SK-N-SH (cell line): ENCODE results near the gene SLC38A6. TPM values are rescaled to one million over a fixed set of nuclear protein-coding genes. Genes with fewer than 3 reads are reported as not detected.

ENCODE experiments used
- CTCF ChIA-PET: fragments of 300-600, 350-600 bp; formaldehyde crosslinking; extraction: SDS; loops from one replicate; lab custom pipeline; 2021; lab: Yijun Ruan, JAX
- POLR2A ChIA-PET: fragments of 350-600 bp; sonication (Branson Sonifier 250); formaldehyde crosslinking; extraction: SDS; loops from one replicate; lab custom pipeline; 2020; ENCODE audit warnings: antibody characterized with exemption, inconsistent platforms; lab: Yijun Ruan, JAX
- DNase-seq: peaks from one replicate; pipeline ENCODE4 v3.0.0; 2012
- H2AFZ ChIP-seq: fragments of 200-600 bp; sonication (generic); 2 replicates; pipeline ENCODE4 v1.8.1; 2016; ENCODE audit warnings: antibody characterized with exemption, mild to moderate bottlenecking, low read depth
- H3F3A ChIP-seq: fragments of 200-600 bp; sonication (generic); replicated peaks from 2 replicates; pipeline ENCODE3; 2016; ENCODE audit warnings: antibody characterized with exemption, mild to moderate bottlenecking; ENCODE audit not compliant: insufficient read depth
- H3K27ac ChIP-seq, 2 experiments: fragments of 200-500 bp in 1 of 2; fragments of 200-600 bp in 1 of 2; sonication (Bioruptor generic) in 1 of 2; sonication (generic), shearing (Covaris generic) in 1 of 2; 2 replicates each; pipeline versions ENCODE4 v1.5.1 to v1.6.1; 2014 to 2016; ENCODE audit warnings: low read depth in 2 of 2, inconsistent platforms in 1 of 2, low read length in 1 of 2, mild to moderate bottlenecking in 1 of 2, mixed read lengths in 1 of 2
- H3K27me3 ChIP-seq: fragments of 200-600 bp; sonication (generic), shearing (Covaris generic); 2 replicates; pipeline ENCODE4 v1.6.1; 2016; ENCODE audit warnings: mixed run types; ENCODE audit not compliant: insufficient read depth
- H3K36me3 ChIP-seq, 2 experiments: fragments of 200-500 bp in 1 of 2; fragments of 200-600 bp in 1 of 2; sonication (Bioruptor generic) in 1 of 2; sonication (generic) in 1 of 2; replicated peaks in 1 of 2; 2 replicates each; pipeline versions ENCODE3 to v1.5.1; 2014 to 2016; ENCODE audit warnings: low read length in 1 of 2, mild to moderate bottlenecking in 1 of 2; ENCODE audit not compliant: insufficient read depth in 2 of 2, control insufficient read depth in 1 of 2
- H3K4me1 ChIP-seq, 2 experiments: fragments of 200-500 bp in 1 of 2; fragments of 200-600 bp in 1 of 2; sonication (Bioruptor generic) in 1 of 2; sonication (generic), shearing (Covaris generic) in 1 of 2; 2 replicates each; pipeline versions ENCODE4 v1.5.1 to v1.6.1; 2014 to 2016; ENCODE audit warnings: low read depth in 1 of 2, low read length in 1 of 2, mixed run types in 1 of 2; ENCODE audit not compliant: insufficient read depth in 2 of 2, control insufficient read depth in 1 of 2
- H3K4me2 ChIP-seq: fragments of 200-600 bp; sonication (generic), shearing (Covaris generic); 2 replicates; pipeline ENCODE4 v1.6.1; 2017; ENCODE audit warnings: mixed run types
- H3K4me3 ChIP-seq, 2 experiments: fragments of 200-500 bp in 1 of 2; fragments of 200-600 bp in 1 of 2; sonication (Bioruptor generic) in 1 of 2; sonication (generic), shearing (Covaris generic) in 1 of 2; 2 replicates each; pipeline versions ENCODE4 v1.5.1 to v1.8.1; 2014 to 2016; ENCODE audit warnings: low read depth in 2 of 2, inconsistent platforms in 1 of 2, low read length in 1 of 2, mild to moderate bottlenecking in 1 of 2, mixed read lengths in 1 of 2, moderate library complexity in 1 of 2
- H3K79me2 ChIP-seq: fragments of 200-600 bp; sonication (generic); 2 replicates; pipeline ENCODE4 v1.8.1; 2017; ENCODE audit warnings: mild to moderate bottlenecking; ENCODE audit not compliant: insufficient read depth
- H3K9ac ChIP-seq: fragments of 200-600 bp; sonication (generic); 2 replicates; pipeline ENCODE4 v1.6.1; 2017; ENCODE audit warnings: mixed run types
- H3K9me2 ChIP-seq: fragments of 200-600 bp; sonication (generic); 2 replicates; pipeline ENCODE4 v1.6.1; 2017; ENCODE audit warnings: mixed run types
- H3K9me3 ChIP-seq: fragments of 200-600 bp; sonication (generic); 2 replicates; pipeline ENCODE4 v1.6.1; 2017; ENCODE audit warnings: mixed run types, mild to moderate bottlenecking, moderate library complexity
- H4K20me1 ChIP-seq: fragments of 200-600 bp; sonication (generic); 2 replicates; pipeline ENCODE4 v1.6.1; 2017; ENCODE audit warnings: mild to moderate bottlenecking, mixed run types; ENCODE audit not compliant: insufficient read depth
- CHD2 ChIP-seq: fragments of 150-350 bp; IDR thresholded peaks from 2 replicates; pipeline ENCODE4 v1.6.1; 2018; ENCODE audit warnings: low read length; ENCODE audit not compliant: partially characterized antibody
- ELF1 ChIP-seq: IDR thresholded peaks from 2 replicates; pipeline ENCODE4 v1.4.0; 2012
- EP300 ChIP-seq, 2 experiments: IDR thresholded peaks; 2 replicates each; pipeline versions ENCODE4 v1.4.0 to v1.6.1; 2012; ENCODE audit warnings: borderline replicate concordance in 1 of 2, low read depth in 1 of 2, low read length in 1 of 2
- EZH2phosphoT487 ChIP-seq: fragments of 200-600 bp; sonication (generic); IDR thresholded peaks from 2 replicates; pipeline ENCODE4 v1.6.1; 2017; ENCODE audit warnings: low read depth, mixed run types, mild to moderate bottlenecking, antibody characterized with exemption, moderate library complexity, borderline replicate concordance
- FOSL2 ChIP-seq: IDR thresholded peaks from 2 replicates; pipeline ENCODE4 v1.4.0; 2012; ENCODE audit warnings: low read depth, mild to moderate bottlenecking, moderate library complexity, borderline replicate concordance
- FOXJ3 ChIP-seq: sonication (generic); formaldehyde crosslinking; IDR thresholded peaks from 2 replicates; pipeline ENCODE4 v1.5.1; 2020; ENCODE audit warnings: mild to moderate bottlenecking, missing genetic modification reagents
- GATA2 ChIP-seq: sonication (generic); formaldehyde crosslinking; IDR thresholded peaks from 2 replicates; pipeline ENCODE4 v1.5.0; 2020; ENCODE audit warnings: mild to moderate bottlenecking, missing genetic modification reagents
- IRF3 ChIP-seq: fragments of 150-350 bp; IDR thresholded peaks from 2 replicates; pipeline ENCODE4 v1.6.1; 2016; ENCODE audit warnings: mild to moderate bottlenecking, low read depth, low read length
- JUND ChIP-seq: IDR thresholded peaks from 2 replicates; pipeline ENCODE4 v1.4.0; 2012
- MEF2A ChIP-seq: IDR thresholded peaks from 2 replicates; pipeline ENCODE4 v1.4.0; 2012; ENCODE audit warnings: low read depth, borderline replicate concordance
- NFIC ChIP-seq: IDR thresholded peaks from 2 replicates; pipeline ENCODE4 v1.4.0; 2012; ENCODE audit warnings: borderline replicate concordance
- NRF1 ChIP-seq: IDR thresholded peaks from 2 replicates; pipeline ENCODE4 v1.6.1; 2012; ENCODE audit warnings: low read depth, mild to moderate bottlenecking, low read length
- PBX3 ChIP-seq: IDR thresholded peaks from 2 replicates; pipeline ENCODE4; 2012
- POLR2AphosphoS5 ChIP-seq: IDR thresholded peaks from 2 replicates; pipeline ENCODE4 v1.6.1; 2012; ENCODE audit warnings: low read depth, low read length
- RAD21 ChIP-seq: IDR thresholded peaks from 2 replicates; pipeline ENCODE4 v1.6.1; 2012; ENCODE audit warnings: mild to moderate bottlenecking, low read length
- RCOR1 ChIP-seq: fragments of 150-350 bp; IDR thresholded peaks from 2 replicates; pipeline ENCODE4 v1.6.1; 2017; ENCODE audit warnings: antibody characterized with exemption, low read length
- REST ChIP-seq: IDR thresholded peaks from 2 replicates; pipeline ENCODE4 v1.6.1; 2012; ENCODE audit warnings: mild to moderate bottlenecking, low read depth, low read length, moderate library complexity
- RFX5 ChIP-seq: IDR thresholded peaks from 2 replicates; pipeline ENCODE4 v1.6.1; 2012; ENCODE audit warnings: mild to moderate bottlenecking, improper control_type of control experiment, low read length
- SIN3A ChIP-seq: IDR thresholded peaks from 2 replicates; pipeline ENCODE4 v1.6.1; 2012; ENCODE audit warnings: low read depth, mild to moderate bottlenecking, low read length, moderate library complexity, borderline replicate concordance
- SMC3 ChIP-seq: IDR thresholded peaks from 2 replicates; pipeline ENCODE4 v1.6.1; 2012; ENCODE audit warnings: low read depth, low read length, improper control_type of control experiment
- TAF1 ChIP-seq: IDR thresholded peaks from 2 replicates; pipeline ENCODE4 v1.6.1; 2012; ENCODE audit warnings: low read depth, mild to moderate bottlenecking, low read length, moderate library complexity, borderline replicate concordance
- TCF12 ChIP-seq: IDR thresholded peaks from 2 replicates; pipeline ENCODE4 v1.4.0; 2012
- TEAD4 ChIP-seq: IDR thresholded peaks from 2 replicates; pipeline ENCODE4 v1.4.0; 2012; ENCODE audit warnings: mild to moderate bottlenecking, borderline replicate concordance; ENCODE audit not compliant: insufficient read depth
- USF2 ChIP-seq: fragments of 150-350 bp; IDR thresholded peaks from 2 replicates; pipeline ENCODE4 v1.6.1; 2017; ENCODE audit warnings: antibody characterized with exemption, low read length, low read depth, borderline replicate concordance
- YY1 ChIP-seq: IDR thresholded peaks from 2 replicates; pipeline ENCODE4 v1.4.0; 2012; ENCODE audit warnings: low read depth, mild to moderate bottlenecking
- WGBS: methylation state at CpG from one replicate; pipeline ENCODE4 v1.1.6; 2017; ENCODE audit warnings: low lambda C conversion rate; 5-methylcytosine and 5-hydroxymethylcytosine counted together
- polyA plus RNA-seq, 3 experiments: library from polyadenylated mRNA; depleted of rRNA; stranded (reverse); fragments of >200 nt; gene quantifications; 2 replicates each; pipeline ENCODE4 v1.2.3, GENCODE V29; 2012
- TF ChIP-seq, protein P1 (sequence below): IDR thresholded peaks from 2 replicates; pipeline ENCODE4 v1.4.0; 2012; ENCODE audit warnings: low read depth, borderline replicate concordance

SLC38A6 gene
- polyA plus RNA-seq, 1 of the 3 experiments (the other 2 are of a cell fraction), result 10.4 TPM

GRCh38 chr14:61033054-61033453 is 52.0 kb downstream of the SLC38A6 start:
- Histone ChIP-seq H3F3A (peaks cover 7% of the 10 kb centered on the region), H3K9me3 (0 out of 2 replicates have a peak, but pooled peaks cover 6% of the 10 kb centered on the region), H3K9me2 (no peaks in the 10 kb centered on the region), H3K27ac (peak overlapping the region; percentile 65 to 72; a peak in 3 of 4 replicates), H3K36me3 (peaks cover 0 to 15% of the 10 kb centered on the region in 2 experiments), H3K27me3 (no peaks in the 10 kb centered on the region), H3K9ac (peak overlapping the region; percentile 16; the same call in 1 of the 2 replicates), H3K4me3 (no peak overlapping the region), H3K79me2 (no peaks in the 10 kb centered on the region; the same call in 1 of the 2 replicates), H4K20me1 (no peaks in the 10 kb centered on the region), H3K4me2 (peak overlapping the region; percentile 56; the same call in 1 of the 2 replicates), H2AFZ (no peak overlapping the region), H3K4me1 (peaks cover 17 to 31% of the 10 kb centered on the region in 2 experiments; a peak in 3 of 4 replicates)
- WGBS, result 14% methylated on average over 3 of the region's 3 CpGs
- ChIA-PET CTCF (interaction anchor here (0.9 to 1.3 kb wide), 3 partner anchors 8 to 376 kb away, joined by 3 to 6 read pairs (median 4); no protein-coding TSS in a partner anchor), POLR2A (no interaction called here)
- DNase-seq, result peak; percentile 22
- TF ChIP-seq POLR2AphosphoS5, result peak; percentile 50; the same call in 1 of the 2 replicates
- TF ChIP-seq SIN3A, result no peak
- TF ChIP-seq, protein P1, sequence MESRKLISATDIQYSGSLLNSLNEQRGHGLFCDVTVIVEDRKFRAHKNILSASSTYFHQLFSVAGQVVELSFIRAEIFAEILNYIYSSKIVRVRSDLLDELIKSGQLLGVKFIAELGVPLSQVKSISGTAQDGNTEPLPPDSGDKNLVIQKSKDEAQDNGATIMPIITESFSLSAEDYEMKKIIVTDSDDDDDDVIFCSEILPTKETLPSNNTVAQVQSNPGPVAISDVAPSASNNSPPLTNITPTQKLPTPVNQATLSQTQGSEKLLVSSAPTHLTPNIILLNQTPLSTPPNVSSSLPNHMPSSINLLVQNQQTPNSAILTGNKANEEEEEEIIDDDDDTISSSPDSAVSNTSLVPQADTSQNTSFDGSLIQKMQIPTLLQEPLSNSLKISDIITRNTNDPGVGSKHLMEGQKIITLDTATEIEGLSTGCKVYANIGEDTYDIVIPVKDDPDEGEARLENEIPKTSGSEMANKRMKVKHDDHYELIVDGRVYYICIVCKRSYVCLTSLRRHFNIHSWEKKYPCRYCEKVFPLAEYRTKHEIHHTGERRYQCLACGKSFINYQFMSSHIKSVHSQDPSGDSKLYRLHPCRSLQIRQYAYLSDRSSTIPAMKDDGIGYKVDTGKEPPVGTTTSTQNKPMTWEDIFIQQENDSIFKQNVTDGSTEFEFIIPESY, result no peak
- peak; percentile 95 for TF ChIP-seq TCF12
- no peak for TF ChIP-seq FOXJ3
- peak; percentile 83 for TF ChIP-seq PBX3
- 0 out of 2 replicates have a peak, but pooled peaks have one; percentile 2 for TF ChIP-seq FOSL2
- no peak for TF ChIP-seq IRF3
- no peak for TF ChIP-seq SMC3
- no peak for TF ChIP-seq GATA2 (CRISPR knock-in tag)
- TF ChIP-seq YY1, result no peak
- no peak for TF ChIP-seq RAD21
- no peak for TF ChIP-seq REST
- no peak for TF ChIP-seq MEF2A
- TF ChIP-seq TEAD4, result 0 out of 2 replicates have a peak, but pooled peaks have one; percentile 33
- no peak for TF ChIP-seq ELF1
- TF ChIP-seq TAF1, result no peak
- no peak for TF ChIP-seq NRF1
- peak; percentile 22 to 68; a peak in 1 of 4 replicates for TF ChIP-seq EP300 (IDR thresholded peaks at IDR 0.05; ENCODE audit: borderline replicate concordance in 1 of 2, low read depth in 1 of 2, low read length in 1 of 2)
- TF ChIP-seq USF2, result no peak
- TF ChIP-seq NFIC, result no peak
- no peak for TF ChIP-seq CHD2
- peak; percentile 56; the same call in 1 of the 2 replicates for TF ChIP-seq RCOR1
- no peak for TF ChIP-seq RFX5
- TF ChIP-seq EZH2phosphoT487, result no peak
- TF ChIP-seq JUND, result peak; percentile 31; the same call in 1 of the 2 replicates
